ENCODE data around the gene MYH9.
"Not testable (repeated sequence)": the region's sequence is repeated elsewhere in the genome, so short reads cannot be mapped to it uniquely, and the experiment has no call there.

MYH9 gene

GRCh38 chr22:36413022-36413775 lies 25.4 kb upstream of the MYH9 start:
- DNase-seq: no peak

- peak; percentile 23 for DNase-seq
Observed at GRCh38 chr22:36411589-36412258, 24.0 kb upstream of the MYH9 start.

GRCh38 chr22:36409911-36410756 lies 22.4 kb upstream of the MYH9 start:
- DNase-seq: peak; percentile 54

DNA sequence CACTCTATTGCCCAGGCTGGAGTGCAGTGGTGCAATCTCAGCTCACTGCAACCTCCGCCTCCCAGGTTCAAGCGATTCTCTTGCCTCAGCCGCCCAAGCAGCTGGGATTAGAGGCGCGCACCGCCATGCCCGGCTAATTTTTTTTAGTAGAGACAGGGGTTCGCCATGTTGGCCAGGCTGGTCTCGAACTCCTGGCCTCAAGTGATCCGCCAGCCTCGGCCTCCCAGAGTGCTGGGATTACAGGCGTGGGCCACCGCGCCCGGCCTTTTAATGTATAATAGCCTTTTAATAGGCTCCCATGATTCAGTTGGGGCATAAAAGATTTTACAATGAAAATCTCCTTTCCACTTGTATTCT lies 21.8 kb upstream of the MYH9 start:
- not testable (repeated sequence) for DNase-seq

DNA sequence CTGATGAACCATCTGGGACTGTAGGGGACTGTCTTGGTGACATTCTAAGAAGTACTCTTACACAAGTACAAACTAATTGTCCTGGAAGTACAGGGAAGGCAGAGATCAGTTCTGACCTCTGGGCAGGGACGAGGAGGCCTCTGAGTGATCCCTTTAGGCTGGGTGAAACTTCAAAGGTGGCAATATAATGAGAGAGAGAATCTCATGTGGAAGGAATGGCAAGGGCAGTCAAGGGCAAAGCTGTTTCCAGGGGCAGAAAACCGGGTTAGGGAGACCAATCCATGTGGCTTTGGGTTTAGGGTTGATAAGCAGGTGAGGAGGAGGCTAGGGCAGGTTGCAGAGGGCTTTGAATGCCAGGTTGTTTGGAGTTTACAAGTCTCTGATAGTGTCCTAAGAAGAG lies 21.3 kb upstream of the MYH9 start:
- no peak for DNase-seq

DNA sequence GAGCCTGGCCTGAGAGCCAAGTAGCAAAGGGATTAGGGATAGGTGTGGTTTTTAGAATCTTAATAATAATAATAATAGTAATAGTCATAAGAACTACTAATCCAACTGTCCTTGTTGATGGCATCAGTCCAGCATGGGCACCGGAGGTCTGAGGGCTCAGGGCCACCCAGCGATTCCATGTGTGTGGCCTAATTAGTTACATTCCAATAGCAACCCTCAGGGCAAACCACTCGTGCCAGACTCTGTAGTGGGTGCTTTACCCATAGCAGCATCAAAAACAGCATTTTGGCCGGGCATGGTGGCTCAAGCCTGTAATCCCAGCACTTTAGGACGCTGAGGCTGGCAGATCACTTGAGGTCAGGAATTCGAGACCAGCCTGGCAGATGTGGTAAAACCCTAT lies 19.0 kb upstream of the MYH9 start:
- DNase-seq: no peak

GRCh38 chr22:36405671-36406538 lies 18.1 kb upstream of the MYH9 start:
- peak; percentile 27 for DNase-seq

DNA sequence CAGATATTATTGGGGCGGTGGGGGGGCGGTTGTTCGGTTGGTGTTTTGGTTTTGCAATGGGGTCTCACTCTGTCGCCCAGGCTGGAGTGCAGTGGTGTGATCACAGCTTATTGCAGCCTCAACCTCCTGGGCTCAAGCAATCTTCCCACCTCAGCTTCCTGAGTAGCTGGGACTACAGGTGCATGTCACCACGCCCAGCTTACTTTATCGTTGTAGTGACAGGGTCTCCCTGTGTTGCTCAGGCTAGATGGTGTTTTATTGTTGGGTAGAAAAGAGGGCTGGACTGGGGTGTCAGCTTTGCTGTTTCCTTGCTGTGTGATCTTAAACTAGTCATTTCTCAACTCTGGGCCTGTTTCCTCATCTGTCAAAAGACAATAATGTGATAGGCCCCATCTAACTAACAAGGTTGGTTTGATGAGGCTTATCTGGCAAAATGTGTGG lies 17.5 kb upstream of the MYH9 start:
- DNase-seq: no peak

GRCh38 chr22:36404446-36404845 lies 16.7 kb upstream of the MYH9 start:
- no peak for DNase-seq

- DNase-seq: no peak
Observed at GRCh38 chr22:36399472-36399778, 11.7 kb upstream of the MYH9 start.

- no peak for DNase-seq
Observed at GRCh38 chr22:36398601-36399471, 11.1 kb upstream of the MYH9 start.

DNA sequence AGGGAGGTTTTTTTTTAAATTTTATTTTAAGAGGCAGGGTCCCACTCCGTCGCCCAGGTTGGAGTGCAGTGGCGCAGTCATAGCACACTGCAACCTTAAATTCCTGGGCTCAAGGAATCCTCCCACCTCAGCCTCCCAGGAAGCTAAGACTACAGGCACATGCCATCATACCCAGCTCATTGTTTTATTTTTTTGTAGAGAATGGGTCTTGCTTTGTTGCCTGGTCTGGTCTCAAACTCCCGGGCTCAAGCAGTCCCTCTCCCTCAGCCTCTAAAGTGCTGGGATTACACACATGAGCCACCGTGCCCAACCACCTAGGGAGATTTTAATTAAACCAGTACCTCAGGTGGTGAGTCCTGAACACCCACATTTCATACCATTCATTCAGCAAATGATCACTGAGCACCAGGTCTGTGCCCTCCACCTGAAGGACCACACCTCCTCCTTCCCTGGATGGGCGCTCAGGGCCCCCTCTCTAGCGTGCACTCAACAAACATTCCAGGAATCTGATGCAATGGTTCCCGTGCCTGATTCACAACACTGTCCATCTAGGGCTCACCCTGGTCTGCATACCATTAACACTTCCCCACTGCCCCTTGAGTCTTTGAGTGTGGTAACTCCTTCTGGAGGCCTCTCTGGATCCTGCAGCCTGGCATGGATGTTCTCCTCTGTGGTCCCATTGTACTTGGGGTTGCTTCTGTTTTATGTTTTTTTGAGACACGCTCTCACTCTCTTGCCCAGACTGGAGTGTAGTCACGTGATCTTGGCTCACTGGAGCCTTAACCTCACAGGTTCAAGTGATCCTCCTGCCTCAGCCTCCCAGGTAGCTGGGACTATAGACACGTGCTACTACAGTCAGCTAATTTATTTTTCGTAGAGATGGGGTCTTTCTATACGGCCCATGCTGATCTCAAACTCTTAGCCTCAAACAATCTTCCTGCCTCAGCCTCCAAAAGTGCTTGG lies 9.6 kb upstream of the MYH9 start:
- DNase-seq: no peak

GRCh38 chr22:36395915-36396314 lies 8.1 kb upstream of the MYH9 start:
- DNase-seq: no peak

GRCh38 chr22:36395055-36395849 lies 7.5 kb upstream of the MYH9 start:
- no peak for DNase-seq

DNA sequence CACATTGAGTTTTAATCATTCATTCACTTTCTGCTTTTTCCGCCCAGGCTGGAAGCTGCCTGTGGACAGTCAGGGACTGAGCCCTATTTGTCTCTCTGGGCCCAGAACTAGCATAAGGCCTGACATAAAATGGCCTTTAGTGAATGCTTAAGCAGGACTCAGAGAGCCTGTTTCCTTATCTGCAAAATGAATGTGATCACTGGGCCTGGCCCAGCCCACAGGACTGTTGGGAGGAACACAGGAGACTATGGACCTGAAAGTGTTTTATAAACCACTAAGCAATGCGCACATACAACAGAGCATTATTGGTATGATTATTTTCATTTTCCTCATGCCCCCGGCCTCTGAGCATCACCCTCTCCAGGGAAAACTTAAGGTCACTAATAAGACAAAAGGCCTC lies 3.9 kb upstream of the MYH9 start:
- no peak for DNase-seq

DNA sequence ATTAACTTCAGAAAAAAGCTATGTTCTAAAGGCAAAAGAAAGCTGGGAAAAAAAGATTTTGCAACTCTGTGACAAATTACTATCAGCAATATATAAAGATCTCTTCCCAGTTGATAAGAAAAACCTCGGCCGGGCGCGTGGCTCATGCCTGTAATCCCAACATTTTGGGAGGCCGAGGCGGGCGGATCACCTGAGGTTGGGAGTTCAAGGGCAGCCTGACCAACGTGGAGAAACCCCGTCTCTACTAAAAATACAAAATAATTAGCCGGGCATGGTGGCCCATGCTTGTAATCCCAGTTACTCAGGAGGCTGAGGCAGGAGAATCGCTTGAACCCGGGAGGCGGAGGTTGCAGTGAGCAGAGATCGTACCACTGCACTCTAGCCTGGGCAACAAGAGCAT lies 1.4 kb upstream of the MYH9 start:
- not testable (repeated sequence) for DNase-seq

DNA sequence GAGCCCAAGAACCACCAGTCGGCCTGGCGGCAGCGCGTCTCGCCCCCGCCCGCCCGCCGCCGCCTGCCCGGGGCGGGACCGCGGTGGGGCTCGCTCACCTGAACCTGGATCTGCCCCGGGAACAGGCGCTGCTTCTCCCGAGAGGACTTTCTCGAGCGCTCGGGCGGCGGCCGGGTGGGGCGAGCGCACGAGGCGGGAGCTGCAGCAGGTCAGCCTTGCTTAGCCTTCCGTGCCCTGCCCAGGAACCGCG lies 133 bp downstream of the MYH9 start:
- no peak for DNase-seq

GRCh38 chr22:36386900-36387708 lies 663 bp downstream of the MYH9 start:
- no peak for DNase-seq

DNA sequence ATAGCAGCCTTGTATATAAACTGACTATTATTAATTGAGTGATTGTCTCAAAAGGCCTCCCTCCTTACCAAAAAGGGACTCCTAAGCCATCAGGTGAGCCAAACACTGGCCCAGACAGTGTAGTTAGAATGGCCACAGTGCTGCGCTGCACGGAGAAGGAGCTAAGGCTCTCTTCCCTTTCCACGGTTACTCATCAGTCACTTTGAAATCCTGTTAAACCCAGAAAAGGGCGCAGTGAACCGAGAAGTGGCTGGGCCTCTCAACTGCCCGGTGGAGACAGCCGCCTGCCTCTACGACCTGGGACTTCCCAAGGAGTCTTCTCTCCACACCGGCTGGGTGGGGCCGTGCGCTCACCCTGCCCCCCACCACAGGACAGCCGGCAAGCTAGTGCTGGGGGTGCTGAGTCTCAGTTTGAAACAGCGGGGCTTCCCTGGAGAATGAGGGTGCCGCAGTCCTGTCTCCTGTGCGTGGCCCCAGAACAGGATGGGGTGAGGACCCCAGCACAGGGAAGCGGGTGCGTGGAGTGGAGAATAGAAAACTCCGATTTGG lies 1.3 kb downstream of the MYH9 start:
- DNase-seq: peak; percentile 44

Data from T-helper 9 cell (primary cell).